IMR-90 (cell line): ENCODE measurements around the gene CDC20B. TPM values are rescaled to one million over a fixed set of nuclear protein-coding genes. Genes with fewer than 3 reads are reported as not detected.

Experiments used
- ATAC-seq: fragments of 200-7000 bp; cut with Tn5 transposase; 2 replicates; pipeline ENCODE4 v1.9.1; 2020; ENCODE audit warnings: low read depth, mild to moderate bottlenecking, moderate library complexity
- BruUV-seq: library from RNA; stranded (reverse); fragments of 400-500 nt; replicated peaks from 2 replicates; lab custom pipeline; 2021; lab: Mats Ljungman, UMichigan
- CTCF ChIA-PET: fragments of 300-600 bp; formaldehyde crosslinking; extraction: SDS; loops from one replicate; lab custom pipeline; 2021; ENCODE audit warnings: antibody characterized with exemption; lab: Yijun Ruan, JAX
- POLR2A ChIA-PET: fragments of 300-600 bp; sonication (Branson Sonifier 250); formaldehyde crosslinking; loops from one replicate; lab custom pipeline; 2022; ENCODE audit warnings: antibody characterized with exemption; ENCODE audit not compliant: unreplicated experiment; lab: Charles Lee
- DNase-seq: peaks from one replicate; pipeline ENCODE4 v3.0.0; 2013
- H2AFZ ChIP-seq: replicated peaks from 2 replicates; pipeline ENCODE3; 2013; ENCODE audit warnings: low read length, mild to moderate bottlenecking; ENCODE audit not compliant: poor library complexity
- H2AK5ac ChIP-seq: 2 replicates; pipeline ENCODE4 v1.6.1; 2013; ENCODE audit warnings: low read depth, low read length, inconsistent platforms
- H2AK9ac ChIP-seq: replicated peaks from 2 replicates; pipeline ENCODE3; 2013; ENCODE audit warnings: mild to moderate bottlenecking, low read depth, low read length, moderate library complexity; ENCODE audit not compliant: poor library complexity
- H2BK120ac ChIP-seq: 2 replicates; pipeline ENCODE4 v1.6.1; 2013; ENCODE audit warnings: low read depth, low read length, inconsistent platforms
- H2BK15ac ChIP-seq: 3 replicates; pipeline ENCODE4 v1.6.1; 2013; ENCODE audit warnings: low read depth, low read length, inconsistent platforms
- H2BK20ac ChIP-seq: 2 replicates; pipeline ENCODE4 v1.6.1; 2013; ENCODE audit warnings: low read depth, mild to moderate bottlenecking, inconsistent platforms, low read length, moderate library complexity
- H2BK5ac ChIP-seq: 2 replicates; pipeline ENCODE4 v1.6.1; 2013; ENCODE audit warnings: mild to moderate bottlenecking, low read depth, low read length, inconsistent platforms; ENCODE audit not compliant: poor library complexity, severe bottlenecking
- H3K14ac ChIP-seq: replicated peaks from 2 replicates; pipeline ENCODE4 v1.6.1; 2013; ENCODE audit warnings: low read depth, low read length, inconsistent platforms
- H3K18ac ChIP-seq: 2 replicates; pipeline ENCODE4 v1.6.1; 2013; ENCODE audit warnings: low read depth, low read length, control low read depth
- H3K23ac ChIP-seq: 2 replicates; pipeline ENCODE4 v1.6.1; 2013; ENCODE audit warnings: low read depth, low read length, inconsistent platforms
- H3K27ac ChIP-seq: 2 replicates; pipeline ENCODE4 v1.5.1; 2013; ENCODE audit warnings: mild to moderate bottlenecking, control low read depth, low read length; ENCODE audit not compliant: insufficient read depth
- H3K27me3 ChIP-seq: 2 replicates; pipeline ENCODE4 v1.6.1; 2013; ENCODE audit warnings: low read length; ENCODE audit not compliant: control insufficient read depth, insufficient read depth
- H3K36me3 ChIP-seq: 2 replicates; pipeline ENCODE4 v1.6.1; 2013; ENCODE audit warnings: low read length, mixed read lengths; ENCODE audit not compliant: control insufficient read depth, insufficient read depth
- H3K4ac ChIP-seq: 2 replicates; pipeline ENCODE4 v1.6.1; 2013; ENCODE audit warnings: low read depth, low read length, inconsistent platforms
- H3K4me1 ChIP-seq: 2 replicates; pipeline ENCODE4 v1.6.1; 2013; ENCODE audit warnings: low read length, mixed read lengths; ENCODE audit not compliant: control insufficient read depth, insufficient read depth
- H3K4me2 ChIP-seq: 2 replicates; pipeline ENCODE4 v1.6.1; 2013; ENCODE audit warnings: low read depth, mild to moderate bottlenecking, control low read depth, low read length, moderate library complexity
- H3K4me3 ChIP-seq: 2 replicates; pipeline ENCODE4 v1.5.1; 2013; ENCODE audit warnings: low read depth, mild to moderate bottlenecking, control low read depth, low read length, moderate library complexity; ENCODE audit not compliant: insufficient read depth
- H3K56ac ChIP-seq: 2 replicates; pipeline ENCODE4 v1.6.1; 2013; ENCODE audit warnings: low read length, inconsistent platforms; ENCODE audit not compliant: insufficient read depth; ENCODE audit errors: extremely low read depth
- H3K79me1 ChIP-seq, 2 experiments: 2 replicates each; pipeline ENCODE4 v1.6.1; 2013; ENCODE audit warnings: low read length in 2 of 2, inconsistent platforms in 1 of 2, low read depth in 1 of 2
- H3K9ac ChIP-seq: 2 replicates; pipeline ENCODE4 v1.6.1; 2013; ENCODE audit warnings: low read depth, low read length, control low read depth
- H3K9me1 ChIP-seq: 2 replicates; pipeline ENCODE4 v1.6.1; 2013; ENCODE audit warnings: low read length, inconsistent platforms; ENCODE audit not compliant: insufficient read depth
- H3K9me3 ChIP-seq: 2 replicates; pipeline ENCODE4 v1.6.1; 2013; ENCODE audit warnings: low read length; ENCODE audit not compliant: control insufficient read depth, insufficient read depth
- H4K20me1 ChIP-seq: 2 replicates; pipeline ENCODE4 v1.6.1; 2013; ENCODE audit warnings: low read length, inconsistent platforms; ENCODE audit not compliant: insufficient read depth
- H4K5ac ChIP-seq: 2 replicates; pipeline ENCODE4 v1.6.1; 2013; ENCODE audit warnings: mild to moderate bottlenecking, low read depth, low read length, control low read depth
- H4K8ac ChIP-seq, 2 experiments: 2 replicates each; pipeline ENCODE4 v1.6.1; 2013; ENCODE audit warnings: low read depth in 2 of 2, low read length in 2 of 2, control low read depth in 1 of 2, inconsistent platforms in 1 of 2
- H4K91ac ChIP-seq: 2 replicates; pipeline ENCODE4 v1.6.1; 2013; ENCODE audit warnings: low read depth, low read length, inconsistent platforms; ENCODE audit not compliant: insufficient read depth
- BHLHE40 ChIP-seq: fragments of 150-350 bp; IDR thresholded peaks from 2 replicates; pipeline ENCODE4 v1.6.1; 2016; ENCODE audit warnings: mild to moderate bottlenecking, low read depth, low read length
- CEBPB ChIP-seq: IDR thresholded peaks from 2 replicates; pipeline ENCODE4 v1.6.1; 2012; ENCODE audit warnings: low read depth, low read length, improper control_type of control experiment
- CHD1 ChIP-seq: IDR thresholded peaks from 2 replicates; pipeline ENCODE4 v1.6.1; 2012; ENCODE audit warnings: low read depth, low read length, improper control_type of control experiment
- MAFK ChIP-seq: IDR thresholded peaks from 2 replicates; pipeline ENCODE4 v1.6.1; 2012; ENCODE audit warnings: low read depth, low read length, improper control_type of control experiment
- MAZ ChIP-seq: IDR thresholded peaks from 2 replicates; pipeline ENCODE4 v1.6.1; 2012; ENCODE audit warnings: low read depth, mild to moderate bottlenecking, low read length, improper control_type of control experiment, moderate library complexity, borderline replicate concordance
- MXI1 ChIP-seq: IDR thresholded peaks from 2 replicates; pipeline ENCODE4 v1.6.1; 2012; ENCODE audit warnings: low read depth, mild to moderate bottlenecking, low read length, moderate library complexity, borderline replicate concordance
- NFE2L2 ChIP-seq: fragments of 150-350 bp; IDR thresholded peaks from 2 replicates; pipeline ENCODE4 v1.6.1; 2016; ENCODE audit warnings: low read depth, mild to moderate bottlenecking, low read length
- POLR2A ChIP-seq: IDR thresholded peaks from 2 replicates; pipeline ENCODE4 v1.6.1; 2012; ENCODE audit warnings: mild to moderate bottlenecking, low read depth, low read length
- RAD21 ChIP-seq: IDR thresholded peaks from 2 replicates; pipeline ENCODE4 v1.6.1; 2012; ENCODE audit warnings: low read length, improper control_type of control experiment
- RFX5 ChIP-seq: IDR thresholded peaks from 2 replicates; pipeline ENCODE4 v1.8.0; 2012; ENCODE audit warnings: low read depth, mild to moderate bottlenecking, low read length, moderate library complexity
- SMC3 ChIP-seq: fragments of 150-350 bp; IDR thresholded peaks from 2 replicates; pipeline ENCODE4 v1.6.1; 2016; ENCODE audit warnings: low read depth, mild to moderate bottlenecking, antibody characterized with exemption, low read length, moderate library complexity
- WGBS, 2 experiments: methylation state at CpG; one replicate each; pipeline versions ENCODE4 v1.1.5 to v1.1.7; 2013; ENCODE audit warnings: missing lambda C conversion rate in 2 of 2; ENCODE audit not compliant: insufficient read length in 1 of 2; ENCODE audit errors: extremely low coverage in 2 of 2; 5-methylcytosine and 5-hydroxymethylcytosine counted together
- dilution Hi-C: fragments of 300-500 bp; cut with HindIII; formaldehyde crosslinking; loops from one replicate; pipeline ENCODE4 v1.14.3; 2018; ENCODE audit warnings: low sequenced_read_pairs; ENCODE audit not compliant: unreplicated experiment
- in situ Hi-C: fragments of 300-500 bp; cut with MboI; formaldehyde crosslinking; loops from 3 replicates; pipeline ENCODE4 v1.14.3; 2019; ENCODE audit warnings: low sequenced_read_pairs, inconsistent platforms, mixed read lengths
- intact Hi-C: fragments of 100-400 bp; cut with micrococcal nuclease; formaldehyde crosslinking; loops from 2 replicates; pipeline ENCODE4 v1.10.0; 2022
- polyA plus RNA-seq, 3 experiments: library from polyadenylated mRNA; depleted of rRNA; stranded (reverse); fragments of >200 nt; gene quantifications; 2 replicates each; pipeline ENCODE4 v1.2.3, GENCODE V29; 2012; ENCODE audit warnings: low replicate concordance in 1 of 3
- total RNA-seq: library from RNA; depleted of rRNA; stranded (reverse); fragments of >200 nt; gene quantifications from 2 replicates; pipeline ENCODE4 v1.2.3, GENCODE V29; 2012
- TF ChIP-seq, protein P1 (sequence below): fragments of 150-350 bp; IDR thresholded peaks from 2 replicates; pipeline ENCODE4 v1.6.1; 2016; ENCODE audit warnings: low read depth, mild to moderate bottlenecking, low read length, moderate library complexity, borderline replicate concordance
- TF ChIP-seq, protein P2 (sequence below): conservative IDR thresholded peaks from 2 replicates; pipeline ENCODE4 v1.5.1; 2012; ENCODE audit warnings: mild to moderate bottlenecking, low read depth, low read length, improper control_type of control experiment
- TF ChIP-seq, protein P3 (sequence below): fragments of 150-350 bp; IDR thresholded peaks from 2 replicates; pipeline ENCODE4 v1.6.1; 2017; ENCODE audit warnings: mild to moderate bottlenecking, antibody characterized with exemption, low read length, low read depth

CDC20B gene
- total and polyA plus RNA-seq, 2 of the 4 experiments (the other 2 are of a cell fraction) = not detected

DNA sequence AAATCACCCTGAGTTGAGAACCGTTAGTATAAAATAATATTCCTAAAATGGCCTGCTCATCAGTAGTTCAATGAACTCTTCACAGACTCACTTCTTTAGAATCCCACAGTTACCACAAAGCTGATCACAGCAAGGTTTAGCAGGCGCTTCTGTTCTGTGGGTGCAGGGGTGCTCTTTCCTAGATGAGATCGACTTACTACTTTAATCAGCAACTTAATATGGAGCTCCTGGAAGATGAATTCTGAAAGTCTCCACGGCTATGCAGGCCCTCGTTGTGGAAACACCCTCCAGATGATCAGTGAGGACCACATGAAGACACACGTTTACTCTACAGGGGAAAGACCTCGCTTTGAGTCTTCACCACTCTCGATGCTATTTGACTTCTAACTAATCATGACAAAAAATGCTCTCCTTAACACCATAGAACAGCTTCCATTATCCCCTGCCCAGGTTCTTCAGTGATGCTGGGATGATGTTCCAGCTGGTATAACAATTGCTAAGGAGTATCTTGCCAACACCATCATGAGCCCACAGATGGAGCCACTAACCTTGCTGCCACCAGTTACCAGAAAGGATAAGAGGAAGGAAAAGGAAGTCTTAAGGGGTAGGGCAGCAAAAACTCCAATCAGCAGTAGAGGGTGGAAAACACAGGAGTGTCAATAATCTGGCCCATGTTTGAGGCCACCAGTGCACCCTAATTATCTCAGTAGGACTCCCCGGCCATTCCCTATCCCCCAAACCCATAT lies 30.9 kb downstream of the CDC20B start:
- no TSS peak for BruUV-seq
- Histone ChIP-seq H2AK5ac (no peak overlapping the region), H3K4ac (no peak overlapping the region), H4K8ac (no peak overlapping the region), H2BK20ac (no peak overlapping the region), H3K36me3 (no peaks in the 10 kb centered on the region), H2BK120ac (no peak overlapping the region), H4K20me1 (no peaks in the 10 kb centered on the region), H2AK9ac (no peak overlapping the region), H3K23ac (no peak overlapping the region), H3K56ac (no peak overlapping the region), H4K5ac (no peak overlapping the region), H3K14ac (no peak overlapping the region), H3K27ac (no peak overlapping the region), H4K91ac (no peak overlapping the region), H3K4me2 (no peak overlapping the region), H3K27me3 (peaks cover 22% of the 10 kb centered on the region), H2BK5ac (no peak overlapping the region), H3K9ac (no peak overlapping the region), H3K18ac (no peak overlapping the region), H3K9me3 (no peaks in the 10 kb centered on the region), H2BK15ac (no peak overlapping the region), H3K9me1 (no peaks in the 10 kb centered on the region), H3K4me3 (no peak overlapping the region), H2AFZ (no peak overlapping the region), H3K4me1 (0 out of 2 replicates have a peak, but pooled peaks cover 3% of the 10 kb centered on the region), H3K79me1 (no peaks in the 10 kb centered on the region)
- CTCF ChIA-PET = interaction anchor here (1.0 to 2.1 kb wide), 2 partner anchors 197 to 198 kb away, joined by 3 to 6 read pairs; no protein-coding TSS in a partner anchor
- no CpG with 5 or more reads among the region's 9 CpGs for WGBS, 2 experiments
- DNase-seq (no peak), ATAC-seq (no peak)
- POLR2A ChIA-PET = no interaction called here
- in situ Hi-C loops = loop anchor here (5.0 to 25.0 kb wide), 2 partner anchors 200 to 655 kb away; no protein-coding TSS in a partner anchor
- dilution Hi-C loops = loop anchor here (25.0 kb wide), 1 partner anchor 205 kb away; no protein-coding TSS in a partner anchor
- TF ChIP-seq, protein P1, sequence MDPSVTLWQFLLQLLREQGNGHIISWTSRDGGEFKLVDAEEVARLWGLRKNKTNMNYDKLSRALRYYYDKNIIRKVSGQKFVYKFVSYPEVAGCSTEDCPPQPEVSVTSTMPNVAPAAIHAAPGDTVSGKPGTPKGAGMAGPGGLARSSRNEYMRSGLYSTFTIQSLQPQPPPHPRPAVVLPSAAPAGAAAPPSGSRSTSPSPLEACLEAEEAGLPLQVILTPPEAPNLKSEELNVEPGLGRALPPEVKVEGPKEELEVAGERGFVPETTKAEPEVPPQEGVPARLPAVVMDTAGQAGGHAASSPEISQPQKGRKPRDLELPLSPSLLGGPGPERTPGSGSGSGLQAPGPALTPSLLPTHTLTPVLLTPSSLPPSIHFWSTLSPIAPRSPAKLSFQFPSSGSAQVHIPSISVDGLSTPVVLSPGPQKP = no peak
- TF ChIP-seq, protein P2, sequence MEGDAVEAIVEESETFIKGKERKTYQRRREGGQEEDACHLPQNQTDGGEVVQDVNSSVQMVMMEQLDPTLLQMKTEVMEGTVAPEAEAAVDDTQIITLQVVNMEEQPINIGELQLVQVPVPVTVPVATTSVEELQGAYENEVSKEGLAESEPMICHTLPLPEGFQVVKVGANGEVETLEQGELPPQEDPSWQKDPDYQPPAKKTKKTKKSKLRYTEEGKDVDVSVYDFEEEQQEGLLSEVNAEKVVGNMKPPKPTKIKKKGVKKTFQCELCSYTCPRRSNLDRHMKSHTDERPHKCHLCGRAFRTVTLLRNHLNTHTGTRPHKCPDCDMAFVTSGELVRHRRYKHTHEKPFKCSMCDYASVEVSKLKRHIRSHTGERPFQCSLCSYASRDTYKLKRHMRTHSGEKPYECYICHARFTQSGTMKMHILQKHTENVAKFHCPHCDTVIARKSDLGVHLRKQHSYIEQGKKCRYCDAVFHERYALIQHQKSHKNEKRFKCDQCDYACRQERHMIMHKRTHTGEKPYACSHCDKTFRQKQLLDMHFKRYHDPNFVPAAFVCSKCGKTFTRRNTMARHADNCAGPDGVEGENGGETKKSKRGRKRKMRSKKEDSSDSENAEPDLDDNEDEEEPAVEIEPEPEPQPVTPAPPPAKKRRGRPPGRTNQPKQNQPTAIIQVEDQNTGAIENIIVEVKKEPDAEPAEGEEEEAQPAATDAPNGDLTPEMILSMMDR = no peak
- TF ChIP-seq MAZ = no peak
- TF ChIP-seq SMC3 = no peak
- TF ChIP-seq, protein P3, sequence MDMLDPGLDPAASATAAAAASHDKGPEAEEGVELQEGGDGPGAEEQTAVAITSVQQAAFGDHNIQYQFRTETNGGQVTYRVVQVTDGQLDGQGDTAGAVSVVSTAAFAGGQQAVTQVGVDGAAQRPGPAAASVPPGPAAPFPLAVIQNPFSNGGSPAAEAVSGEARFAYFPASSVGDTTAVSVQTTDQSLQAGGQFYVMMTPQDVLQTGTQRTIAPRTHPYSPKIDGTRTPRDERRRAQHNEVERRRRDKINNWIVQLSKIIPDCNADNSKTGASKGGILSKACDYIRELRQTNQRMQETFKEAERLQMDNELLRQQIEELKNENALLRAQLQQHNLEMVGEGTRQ = no peak
- no peak for TF ChIP-seq CEBPB
- TF ChIP-seq RAD21 = no peak
- TF ChIP-seq MAFK = no peak
- no peak for TF ChIP-seq MXI1
- no peak for TF ChIP-seq RFX5
- no peak for TF ChIP-seq POLR2A
- no peak for TF ChIP-seq NFE2L2
- no peak for TF ChIP-seq CHD1
- no peak for TF ChIP-seq BHLHE40
- intact Hi-C loops = no loop called here
